IPS DF 19.7 (cell line): Measurements from ENCODE around the gene FBXL17.

ENCODE experiments used
- DNase-seq: peaks from one replicate; pipeline ENCODE4 v3.0.0-alpha.2; 2013; ENCODE audit warnings: low read depth, low spot score

FBXL17 gene

GRCh38 chr5:108249785-108250426, 132.0 kb downstream of the FBXL17 start:
- no peak for DNase-seq

- DNase-seq, result no peak
Measured at GRCh38 chr5:108249095-108249784, 132.7 kb downstream of the FBXL17 start.

GRCh38 chr5:108238936-108239887, 142.7 kb downstream of the FBXL17 start:
- DNase-seq, result peak; percentile 12

GRCh38 chr5:108238461-108238860, 143.4 kb downstream of the FBXL17 start:
- no peak for DNase-seq

- no peak for DNase-seq
Measured at GRCh38 chr5:108233617-108234155, 148.2 kb downstream of the FBXL17 start.

- DNase-seq, result no peak
Measured at GRCh38 chr5:108232805-108233204, 149.1 kb downstream of the FBXL17 start.

- no peak for DNase-seq
Measured at GRCh38 chr5:108222011-108222410, 159.9 kb downstream of the FBXL17 start.

- no peak for DNase-seq
Measured at GRCh38 chr5:108220834-108221233, 161.1 kb downstream of the FBXL17 start.

GRCh38 chr5:108216890-108217289, 165.0 kb downstream of the FBXL17 start:
- no peak for DNase-seq

GRCh38 chr5:108214857-108215256, 167.0 kb downstream of the FBXL17 start:
- no peak for DNase-seq

GRCh38 chr5:108212775-108213346, 169.0 kb downstream of the FBXL17 start:
- DNase-seq, result peak; percentile 23

GRCh38 chr5:108206707-108207106, 175.2 kb downstream of the FBXL17 start:
- no peak for DNase-seq

- DNase-seq, result no peak
Measured at GRCh38 chr5:108201721-108202120, 180.2 kb downstream of the FBXL17 start.

GRCh38 chr5:108196276-108196675, 185.6 kb downstream of the FBXL17 start:
- DNase-seq, result no peak

GRCh38 chr5:108193021-108193795, 188.7 kb downstream of the FBXL17 start:
- DNase-seq, result no peak

- DNase-seq, result no peak
Measured at GRCh38 chr5:108184940-108185339, 197.0 kb downstream of the FBXL17 start.

GRCh38 chr5:108181975-108182374, 199.9 kb downstream of the FBXL17 start:
- DNase-seq, result no peak

GRCh38 chr5:108174286-108174685, 207.6 kb downstream of the FBXL17 start:
- DNase-seq, result no peak

GRCh38 chr5:108171759-108172158, 210.1 kb downstream of the FBXL17 start:
- DNase-seq, result no peak

- DNase-seq, result no peak
Measured at GRCh38 chr5:108168915-108169314, 213.0 kb downstream of the FBXL17 start.

- no peak for DNase-seq
Measured at GRCh38 chr5:108167174-108167573, 214.7 kb downstream of the FBXL17 start.
